ENCODE results near the gene DCPS. TPM values are rescaled to one million over a fixed set of nuclear protein-coding genes. Genes with fewer than 3 reads are reported as not detected.

The DCPS gene
- total RNA-seq, 1 experiment from 2014 or later: 31.2 TPM

- Histone ChIP-seq H3K27ac (ENCODE audit: low read depth, low read length, poor library complexity, severe bottlenecking) (no peak overlapping the region), H3K9me3 (ENCODE audit: low read depth, low read length, poor library complexity, severe bottlenecking) (no peaks in the 10 kb centered on the region), H3K36me3 (ENCODE audit: insufficient read depth, low read length, poor library complexity, severe bottlenecking) (no peaks in the 10 kb centered on the region), H3K4me1 (ENCODE audit: insufficient read depth, low read length, poor library complexity, severe bottlenecking) (no peaks in the 10 kb centered on the region), H3K27me3 (replicated peaks; ENCODE audit: insufficient read depth, low read depth, low read length, poor library complexity) (no peaks in the 10 kb centered on the region), H3K4me3 (ENCODE audit: low read depth, low read length, poor library complexity, severe bottlenecking) (no peak overlapping the region)
- intact Hi-C loops (cut with micrococcal nuclease; ENCODE audit: unreplicated experiment): no loop called here
- BruUV-seq (replicated peaks): no TSS peak
- CTCF ChIA-PET: no interaction called here
- no peak for DNase-seq (ENCODE audit: low spot score)
- POLR2A ChIA-PET (ENCODE audit: low non-redundant PET): no interaction called here
- no peak for TF ChIP-seq EZH2 (IDR thresholded peaks at IDR 0.05; ENCODE audit: borderline replicate concordance, low read depth, low read length, poor library complexity, severe bottlenecking)
- TF ChIP-seq, protein P1, sequence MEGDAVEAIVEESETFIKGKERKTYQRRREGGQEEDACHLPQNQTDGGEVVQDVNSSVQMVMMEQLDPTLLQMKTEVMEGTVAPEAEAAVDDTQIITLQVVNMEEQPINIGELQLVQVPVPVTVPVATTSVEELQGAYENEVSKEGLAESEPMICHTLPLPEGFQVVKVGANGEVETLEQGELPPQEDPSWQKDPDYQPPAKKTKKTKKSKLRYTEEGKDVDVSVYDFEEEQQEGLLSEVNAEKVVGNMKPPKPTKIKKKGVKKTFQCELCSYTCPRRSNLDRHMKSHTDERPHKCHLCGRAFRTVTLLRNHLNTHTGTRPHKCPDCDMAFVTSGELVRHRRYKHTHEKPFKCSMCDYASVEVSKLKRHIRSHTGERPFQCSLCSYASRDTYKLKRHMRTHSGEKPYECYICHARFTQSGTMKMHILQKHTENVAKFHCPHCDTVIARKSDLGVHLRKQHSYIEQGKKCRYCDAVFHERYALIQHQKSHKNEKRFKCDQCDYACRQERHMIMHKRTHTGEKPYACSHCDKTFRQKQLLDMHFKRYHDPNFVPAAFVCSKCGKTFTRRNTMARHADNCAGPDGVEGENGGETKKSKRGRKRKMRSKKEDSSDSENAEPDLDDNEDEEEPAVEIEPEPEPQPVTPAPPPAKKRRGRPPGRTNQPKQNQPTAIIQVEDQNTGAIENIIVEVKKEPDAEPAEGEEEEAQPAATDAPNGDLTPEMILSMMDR (conservative IDR thresholded peaks at IDR 0.05; ENCODE audit: low read depth, low read length): no peak
These were observed 27.4 kb downstream of the DCPS start for GRCh38 chr11:126331286-126331685.

DNA sequence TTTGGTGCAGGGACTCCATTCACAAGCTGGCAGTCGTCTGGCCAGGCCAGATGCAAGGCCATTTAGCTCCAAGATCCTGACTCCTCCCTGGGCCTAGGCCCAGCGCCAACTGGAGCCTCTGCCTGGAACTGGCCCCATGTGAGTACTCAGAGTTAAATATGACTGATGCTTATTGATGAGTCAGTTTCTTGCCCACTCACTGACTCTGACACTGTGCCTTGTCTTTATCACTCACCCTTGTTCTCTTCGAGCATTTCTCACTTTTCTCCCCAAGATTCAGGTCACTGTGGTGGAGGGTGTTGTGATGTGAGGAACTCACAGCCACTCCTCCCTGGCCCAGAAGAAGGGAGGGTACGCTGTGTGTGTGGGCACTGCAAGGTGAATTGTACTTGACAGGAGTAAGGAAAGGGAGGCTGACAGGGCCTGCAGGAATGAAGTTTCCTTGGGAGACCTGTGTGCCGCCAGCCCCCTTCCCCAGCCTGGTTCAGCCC lies 28.4 kb downstream of the DCPS start:
- H3K27me3 ChIP-seq (replicated peaks; ENCODE audit: insufficient read depth, low read depth, low read length, poor library complexity): no peaks in the 10 kb centered on the region
- H3K27ac ChIP-seq (ENCODE audit: low read depth, low read length, poor library complexity, severe bottlenecking): no peak overlapping the region
- TF ChIP-seq EZH2 (IDR thresholded peaks at IDR 0.05; ENCODE audit: borderline replicate concordance, low read depth, low read length, poor library complexity, severe bottlenecking): no peak
- TF ChIP-seq, protein P1 (conservative IDR thresholded peaks at IDR 0.05; ENCODE audit: low read depth, low read length): no peak
- POLR2A ChIA-PET (ENCODE audit: low non-redundant PET): no interaction called here
- BruUV-seq (replicated peaks): no TSS peak
- CTCF ChIA-PET: no interaction called here
- no peaks in the 10 kb centered on the region for H3K9me3 ChIP-seq (ENCODE audit: low read depth, low read length, poor library complexity, severe bottlenecking)
- intact Hi-C loops (cut with micrococcal nuclease; ENCODE audit: unreplicated experiment): no loop called here
- H3K36me3 ChIP-seq (ENCODE audit: insufficient read depth, low read length, poor library complexity, severe bottlenecking): no peaks in the 10 kb centered on the region
- DNase-seq (ENCODE audit: low spot score): no peak
- no peak overlapping the region for H3K4me3 ChIP-seq (ENCODE audit: low read depth, low read length, poor library complexity, severe bottlenecking)
- H3K4me1 ChIP-seq (ENCODE audit: insufficient read depth, low read length, poor library complexity, severe bottlenecking): no peaks in the 10 kb centered on the region

GRCh38 chr11:126333142-126333541 lies 29.3 kb downstream of the DCPS start:
- H3K36me3 ChIP-seq (ENCODE audit: insufficient read depth, low read length, poor library complexity, severe bottlenecking): no peaks in the 10 kb centered on the region
- BruUV-seq (replicated peaks): no TSS peak
- H3K27ac ChIP-seq (ENCODE audit: low read depth, low read length, poor library complexity, severe bottlenecking): no peak overlapping the region
- H3K4me3 ChIP-seq (ENCODE audit: low read depth, low read length, poor library complexity, severe bottlenecking): no peak overlapping the region
- DNase-seq (ENCODE audit: low spot score): no peak
- POLR2A ChIA-PET (ENCODE audit: low non-redundant PET): interaction anchor here (0.7 kb wide), 1 partner anchor 610 kb away, joined by 3 read pairs; no protein-coding TSS in a partner anchor
- no peaks in the 10 kb centered on the region for H3K27me3 ChIP-seq (replicated peaks; ENCODE audit: insufficient read depth, low read depth, low read length, poor library complexity)
- no peak for TF ChIP-seq EZH2 (IDR thresholded peaks at IDR 0.05; ENCODE audit: borderline replicate concordance, low read depth, low read length, poor library complexity, severe bottlenecking)
- TF ChIP-seq, protein P1 (conservative IDR thresholded peaks at IDR 0.05; ENCODE audit: low read depth, low read length): no peak
- intact Hi-C loops (cut with micrococcal nuclease; ENCODE audit: unreplicated experiment): no loop called here
- CTCF ChIA-PET: no interaction called here
- no peaks in the 10 kb centered on the region for H3K9me3 ChIP-seq (ENCODE audit: low read depth, low read length, poor library complexity, severe bottlenecking)
- no peaks in the 10 kb centered on the region for H3K4me1 ChIP-seq (ENCODE audit: insufficient read depth, low read length, poor library complexity, severe bottlenecking)
